OCI-LY7 (cell line): Measurements from ENCODE around the gene DCTD.

ENCODE experiments used
- EZH2phosphoT487 ChIP-seq: fragments of 200-600 bp; sonication (generic); IDR thresholded peaks from 2 replicates; pipeline ENCODE4 v1.6.1; 2018; ENCODE audit warnings: low read depth, borderline replicate concordance, mild to moderate bottlenecking, mixed run types, antibody characterized with exemption, low read length, moderate library complexity, mixed read lengths
- TF ChIP-seq, protein P1 (sequence below): fragments of 200-600 bp; sonication (generic); conservative IDR thresholded peaks from 2 replicates; pipeline ENCODE4 v1.5.1; 2014; ENCODE audit warnings: mild to moderate bottlenecking, antibody characterized with exemption, low read length, moderate library complexity, mixed read lengths

DNA sequence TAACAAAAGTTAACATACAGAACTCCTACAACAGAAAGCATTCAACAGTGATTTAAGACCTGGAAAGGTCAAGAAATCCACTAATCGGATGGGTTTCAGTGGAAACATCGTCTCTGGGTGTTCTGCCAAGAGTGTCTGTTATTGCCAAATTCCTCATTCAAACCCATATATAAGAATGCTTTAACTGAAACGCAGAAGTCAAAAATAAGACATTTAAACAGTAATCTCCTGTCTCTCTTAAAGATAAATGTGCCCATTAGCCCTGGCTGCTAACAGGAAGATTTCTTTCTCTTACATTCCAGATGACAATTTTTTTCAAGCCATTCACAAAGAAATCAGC lies 31.5 kb downstream of the DCTD start:
- TF ChIP-seq, protein P1, sequence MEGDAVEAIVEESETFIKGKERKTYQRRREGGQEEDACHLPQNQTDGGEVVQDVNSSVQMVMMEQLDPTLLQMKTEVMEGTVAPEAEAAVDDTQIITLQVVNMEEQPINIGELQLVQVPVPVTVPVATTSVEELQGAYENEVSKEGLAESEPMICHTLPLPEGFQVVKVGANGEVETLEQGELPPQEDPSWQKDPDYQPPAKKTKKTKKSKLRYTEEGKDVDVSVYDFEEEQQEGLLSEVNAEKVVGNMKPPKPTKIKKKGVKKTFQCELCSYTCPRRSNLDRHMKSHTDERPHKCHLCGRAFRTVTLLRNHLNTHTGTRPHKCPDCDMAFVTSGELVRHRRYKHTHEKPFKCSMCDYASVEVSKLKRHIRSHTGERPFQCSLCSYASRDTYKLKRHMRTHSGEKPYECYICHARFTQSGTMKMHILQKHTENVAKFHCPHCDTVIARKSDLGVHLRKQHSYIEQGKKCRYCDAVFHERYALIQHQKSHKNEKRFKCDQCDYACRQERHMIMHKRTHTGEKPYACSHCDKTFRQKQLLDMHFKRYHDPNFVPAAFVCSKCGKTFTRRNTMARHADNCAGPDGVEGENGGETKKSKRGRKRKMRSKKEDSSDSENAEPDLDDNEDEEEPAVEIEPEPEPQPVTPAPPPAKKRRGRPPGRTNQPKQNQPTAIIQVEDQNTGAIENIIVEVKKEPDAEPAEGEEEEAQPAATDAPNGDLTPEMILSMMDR = no peak
- TF ChIP-seq EZH2phosphoT487 = no peak
